ENCODE results near the gene PLA2G4C.

Gene PLA2G4C

GRCh38 chr19:48051335-48052033 lies 59.1 kb downstream of the PLA2G4C start:
- no peak for DNase-seq

- no peak for DNase-seq
Observed at GRCh38 chr19:48044561-48044960, 66.1 kb downstream of the PLA2G4C start.

GRCh38 chr19:48043675-48044258 lies 66.8 kb downstream of the PLA2G4C start, which contains the start of gene CABP5:
TSS of gene CABP5 (minus strand) at chr19:48044079. CDS start at chr19:48043922, 157 bp downstream.
- DNase-seq: no peak

- DNase-seq: no peak
Observed at GRCh38 chr19:48041877-48042580, 68.6 kb downstream of the PLA2G4C start.

- DNase-seq: no peak
Observed at GRCh38 chr19:48036765-48037164, 73.9 kb downstream of the PLA2G4C start.

- DNase-seq: no peak
Observed at GRCh38 chr19:48033604-48034003, 77.0 kb downstream of the PLA2G4C start.

- no peak for DNase-seq
Observed at GRCh38 chr19:48030073-48030472, 80.5 kb downstream of the PLA2G4C start.

GRCh38 chr19:48029431-48029830 lies 81.2 kb downstream of the PLA2G4C start:
- no peak for DNase-seq

GRCh38 chr19:48025480-48025879 lies 85.1 kb downstream of the PLA2G4C start:
- DNase-seq: no peak

GRCh38 chr19:48023518-48023917 lies 87.1 kb downstream of the PLA2G4C start:
- no peak for DNase-seq

- DNase-seq: no peak
Observed at GRCh38 chr19:48023011-48023410, 87.6 kb downstream of the PLA2G4C start.

- no peak for DNase-seq
Observed at GRCh38 chr19:48020686-48021085, 89.9 kb downstream of the PLA2G4C start.

- no peak for DNase-seq
Observed at GRCh38 chr19:48010932-48011758, 99.5 kb downstream of the PLA2G4C start.

GRCh38 chr19:48006762-48007161 lies 103.9 kb downstream of the PLA2G4C start:
- DNase-seq: no peak

- no peak for DNase-seq
Observed at GRCh38 chr19:48004236-48004635, 106.4 kb downstream of the PLA2G4C start.

- no peak for DNase-seq
Observed at GRCh38 chr19:48000846-48001245, 109.8 kb downstream of the PLA2G4C start.

- DNase-seq: no peak
Observed at GRCh38 chr19:47998800-47999199, 111.8 kb downstream of the PLA2G4C start.

Measured in SIG-M5 (cell line).